GM21723 (cell line): ENCODE measurements around the gene GUCY1A2.
"Not testable (repeated sequence)": the region's sequence is repeated elsewhere in the genome, so short reads cannot be mapped to it uniquely, and the experiment has no call there.

Experiments used
- ATAC-seq: cut with Tn5 transposase; IDR thresholded peaks from one replicate; pipeline ENCODE4 v1.9.1; 2021; ENCODE audit warnings: mild to moderate bottlenecking, moderate library complexity; ENCODE audit not compliant: unreplicated experiment

GUCY1A2 gene

DNA sequence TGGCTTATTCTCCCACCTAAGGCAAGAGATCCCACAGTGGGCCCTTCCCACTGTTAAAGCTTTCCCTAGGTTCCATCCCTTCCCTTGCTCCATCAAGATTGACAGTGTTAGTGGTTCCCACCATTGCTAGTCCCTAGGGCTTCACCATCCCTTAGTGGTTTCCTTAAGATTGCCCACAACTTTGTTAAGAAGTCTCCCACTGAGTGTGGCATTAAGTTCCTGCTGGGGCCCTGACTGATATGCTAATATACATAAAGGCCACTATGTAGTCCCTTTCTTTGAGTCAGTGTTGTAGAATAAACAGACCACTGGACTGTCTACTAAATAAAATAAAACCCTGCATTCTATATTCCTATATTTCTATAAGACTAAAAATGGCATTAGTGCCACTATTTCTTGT is 176.1 kb downstream of the GUCY1A2 start:
- ATAC-seq = no peak

- no peak for ATAC-seq
Measured at GRCh38 chr11:106840947-106841346, 177.3 kb downstream of the GUCY1A2 start.

DNA sequence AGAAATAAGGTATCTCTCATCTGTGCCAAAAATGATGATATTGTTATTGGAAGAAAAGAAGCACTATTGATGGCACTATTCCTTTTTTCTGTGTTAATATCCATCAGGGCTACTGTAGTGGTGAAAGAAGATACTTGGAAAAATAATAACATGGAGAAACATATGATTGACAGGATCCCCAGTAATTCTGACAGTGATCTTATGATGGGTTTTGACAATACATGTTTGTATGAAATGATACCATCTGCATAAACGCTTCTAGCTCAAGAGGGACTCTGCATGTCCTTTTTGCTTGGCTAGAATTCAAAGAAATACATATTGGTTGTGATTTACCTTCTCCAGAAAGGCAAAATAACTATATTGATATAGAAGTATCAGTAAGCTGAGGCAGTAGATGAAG is 178.1 kb downstream of the GUCY1A2 start:
- no peak for ATAC-seq

- ATAC-seq = no peak
Measured at GRCh38 chr11:106834567-106834966, 183.7 kb downstream of the GUCY1A2 start.

DNA sequence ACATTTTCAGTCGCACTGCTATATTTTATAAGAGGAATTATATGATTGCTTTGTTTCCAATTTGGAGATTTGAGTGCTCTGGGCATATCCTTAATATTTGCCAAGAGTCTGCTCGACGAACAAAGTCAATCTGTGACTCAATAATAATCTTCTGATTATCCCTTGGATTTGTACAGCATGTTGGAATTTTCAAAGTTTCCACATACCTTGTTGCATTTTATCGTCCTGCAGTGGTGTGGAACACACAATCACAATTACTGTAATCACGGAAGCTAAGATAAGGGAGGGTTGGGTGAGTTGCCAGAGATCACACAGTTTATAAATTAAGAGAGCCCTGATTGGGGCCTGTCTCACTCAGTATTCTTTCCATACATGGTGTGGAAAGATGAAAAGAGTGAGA is 189.3 kb downstream of the GUCY1A2 start:
- no peak for ATAC-seq

GRCh38 chr11:106828576-106828975 is 189.7 kb downstream of the GUCY1A2 start:
- ATAC-seq = no peak

- no peak for ATAC-seq
Measured at GRCh38 chr11:106827687-106828086, 190.6 kb downstream of the GUCY1A2 start.

DNA sequence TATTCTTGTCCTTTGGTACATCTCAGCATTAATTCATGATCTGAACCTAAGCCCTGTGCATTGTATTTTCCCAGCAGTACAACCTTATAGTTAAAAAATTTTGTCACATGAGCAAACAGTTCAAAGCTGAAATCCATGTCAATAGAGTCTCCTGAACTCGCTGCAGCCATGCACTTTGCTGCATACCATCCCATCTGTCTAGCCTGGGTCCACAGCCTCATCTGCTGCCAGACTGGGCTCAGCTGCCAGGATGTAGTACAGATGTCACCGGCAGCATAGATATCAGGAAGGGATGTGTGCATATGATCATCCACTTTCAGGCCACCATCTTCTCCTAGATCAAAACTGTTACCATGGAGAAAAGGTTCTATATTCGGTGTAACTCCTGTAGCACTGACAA is 191.7 kb downstream of the GUCY1A2 start:
- not testable (repeated sequence) for ATAC-seq

DNA sequence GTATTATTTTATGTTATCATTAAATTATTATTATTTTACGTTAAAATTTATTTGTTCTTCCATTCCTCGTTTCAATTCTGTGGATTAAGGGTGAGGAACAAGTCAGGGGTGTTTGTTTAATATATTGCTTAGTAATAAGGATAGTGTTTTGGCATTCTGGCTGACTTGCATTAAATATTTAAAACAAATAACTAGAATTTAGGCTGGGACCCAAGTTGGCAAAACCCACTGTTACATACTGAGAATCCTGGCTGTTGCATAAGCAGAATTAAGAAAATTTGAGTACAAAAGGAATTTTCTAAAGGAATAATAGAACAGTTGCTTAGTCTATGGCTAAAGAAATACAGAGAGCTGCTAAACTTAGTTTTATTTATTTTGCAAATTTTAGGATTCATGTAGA is 196.4 kb downstream of the GUCY1A2 start:
- ATAC-seq = no peak

- no peak for ATAC-seq
Measured at GRCh38 chr11:106821291-106821690, 197.0 kb downstream of the GUCY1A2 start.

GRCh38 chr11:106818443-106818842 is 199.8 kb downstream of the GUCY1A2 start:
- no peak for ATAC-seq

DNA sequence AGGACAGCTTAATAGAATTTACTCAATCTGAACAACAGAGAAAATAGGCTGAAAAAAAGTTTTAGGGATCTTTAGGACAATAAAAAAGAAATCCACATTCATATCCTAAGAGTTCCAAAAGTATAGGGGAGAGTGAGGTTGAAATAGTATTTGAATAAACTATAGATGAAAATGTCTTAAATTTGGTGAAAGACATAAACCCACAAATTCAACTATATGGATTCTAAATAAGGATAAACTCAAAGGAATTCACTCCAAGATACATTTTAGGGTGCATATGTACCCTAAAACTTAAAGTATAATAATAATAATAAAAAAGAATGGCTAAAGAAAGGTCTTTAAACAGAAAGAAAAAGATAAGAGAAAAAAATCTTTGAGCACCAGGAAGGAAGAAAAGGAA is 203.1 kb downstream of the GUCY1A2 start:
- no peak for ATAC-seq

GRCh38 chr11:106813806-106814205 is 204.5 kb downstream of the GUCY1A2 start:
- ATAC-seq = no peak

DNA sequence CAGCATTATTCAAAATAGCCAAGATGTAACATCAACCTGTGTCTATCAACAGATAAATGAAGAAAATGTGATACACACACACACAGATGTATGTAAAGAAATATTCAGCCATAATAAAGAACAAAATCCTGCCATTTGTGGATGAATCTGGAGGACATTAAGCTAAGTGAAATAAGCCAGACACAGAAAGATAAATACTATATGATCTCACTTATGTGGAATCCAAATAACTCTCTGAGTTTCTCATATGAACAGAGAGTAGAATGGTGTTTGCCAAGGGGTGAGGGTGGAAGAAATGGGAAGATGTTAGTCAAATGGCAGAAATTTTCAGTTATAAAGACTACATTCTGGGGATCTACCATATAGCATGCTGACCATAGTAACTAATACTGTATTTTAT is 224.2 kb downstream of the GUCY1A2 start:
- no peak for ATAC-seq

GRCh38 chr11:106789406-106789805 is 228.9 kb downstream of the GUCY1A2 start:
- no peak for ATAC-seq

- no peak for ATAC-seq
Measured at GRCh38 chr11:106787454-106787853, 230.8 kb downstream of the GUCY1A2 start.

GRCh38 chr11:106785913-106786650 is 232.2 kb downstream of the GUCY1A2 start:
- ATAC-seq = no peak

DNA sequence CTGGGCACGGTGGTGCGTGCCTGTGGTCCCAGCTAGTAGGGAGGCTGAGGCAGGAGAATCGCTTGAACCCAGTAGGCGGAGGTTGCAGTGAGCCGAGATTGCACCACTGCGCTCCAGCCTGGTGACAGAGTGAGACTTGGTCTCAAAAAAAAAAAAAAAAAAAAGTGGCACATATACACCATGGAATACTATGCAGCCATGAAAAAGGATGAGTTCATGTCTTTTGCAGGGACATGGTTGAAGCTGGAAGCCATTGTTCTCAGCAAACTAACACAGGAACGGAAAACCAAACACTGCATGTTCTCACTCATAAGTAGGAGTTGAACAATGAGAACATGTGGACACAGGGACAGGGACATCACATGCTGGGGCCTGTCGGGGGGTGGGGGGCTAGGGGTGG is 241.0 kb downstream of the GUCY1A2 start:
- not testable (repeated sequence) for ATAC-seq

- no peak for ATAC-seq
Measured at GRCh38 chr11:106770489-106771085, 247.7 kb downstream of the GUCY1A2 start.

- ATAC-seq = no peak
Measured at GRCh38 chr11:106765469-106766258, 252.6 kb downstream of the GUCY1A2 start.

- ATAC-seq = no peak
Measured at GRCh38 chr11:106763501-106763900, 254.8 kb downstream of the GUCY1A2 start.

DNA sequence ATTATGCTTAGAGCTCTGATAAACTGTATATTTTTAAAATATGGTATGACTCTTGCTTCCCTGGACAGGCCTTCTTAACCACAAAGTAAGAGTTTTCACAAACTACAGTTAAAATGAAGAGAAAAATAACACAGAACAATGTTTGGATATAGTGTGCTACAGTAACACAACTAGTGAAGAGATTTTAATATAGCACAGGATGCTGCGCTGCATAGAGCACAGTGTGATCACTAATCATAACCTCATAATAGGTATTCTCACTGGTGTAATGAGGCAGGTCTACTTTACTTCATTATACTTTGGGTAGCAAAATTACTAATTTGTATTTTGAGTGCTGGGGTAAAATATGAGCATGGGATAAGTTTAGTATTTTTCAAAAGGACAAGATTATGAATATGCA is 256.5 kb downstream of the GUCY1A2 start:
- no peak for ATAC-seq
